Esophagus muscularis mucosa (tissue), 4 donors: Measurements from ENCODE around the gene PCDHA2.

Experiments
- EP300 ChIP-seq: sonication (generic); formaldehyde crosslinking; IDR thresholded peaks from one replicate; pipeline ENCODE4 v1.6.1; 2017; ENCODE audit warnings: antibody characterized with exemption
- POLR2A ChIP-seq: fragments of 450-650 bp; IDR thresholded peaks from one replicate; pipeline ENCODE4 v1.6.1; 2017; ENCODE audit warnings: antibody characterized with exemption, moderate library complexity, mild to moderate bottlenecking, low read depth
- TF ChIP-seq, protein P1 (sequence below), 3 experiments: fragments of 200-600 bp in 2 of 3; fragments of 450-650 bp in 1 of 3; sonication (generic) in 2 of 3; IDR thresholded peaks; one replicate each; pipeline ENCODE4 v1.5.1; 2017 to 2019; ENCODE audit warnings: antibody characterized with exemption in 3 of 3, mild to moderate bottlenecking in 2 of 3, moderate library complexity in 1 of 3

DNA sequence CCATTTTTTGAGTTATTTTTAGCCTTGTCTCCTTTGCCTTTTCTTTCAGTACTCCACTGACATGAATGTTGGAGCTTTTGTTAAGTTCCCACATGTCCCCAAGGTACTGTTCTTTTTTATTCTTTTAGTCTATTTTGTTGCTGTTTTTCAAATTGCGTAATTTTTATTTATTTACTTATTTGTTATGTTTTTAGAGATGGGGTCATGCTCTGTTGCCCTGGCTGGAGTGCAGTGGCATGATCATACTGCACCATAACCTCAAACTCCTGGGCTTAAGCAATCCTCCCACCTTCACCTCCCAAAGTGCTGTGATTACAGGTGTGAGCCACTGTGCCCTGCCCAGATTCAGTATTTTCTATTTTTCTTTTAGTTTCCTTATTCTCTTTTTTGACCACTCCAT, 14.1 kb upstream of the PCDHA2 start:
- TF ChIP-seq, protein P1, sequence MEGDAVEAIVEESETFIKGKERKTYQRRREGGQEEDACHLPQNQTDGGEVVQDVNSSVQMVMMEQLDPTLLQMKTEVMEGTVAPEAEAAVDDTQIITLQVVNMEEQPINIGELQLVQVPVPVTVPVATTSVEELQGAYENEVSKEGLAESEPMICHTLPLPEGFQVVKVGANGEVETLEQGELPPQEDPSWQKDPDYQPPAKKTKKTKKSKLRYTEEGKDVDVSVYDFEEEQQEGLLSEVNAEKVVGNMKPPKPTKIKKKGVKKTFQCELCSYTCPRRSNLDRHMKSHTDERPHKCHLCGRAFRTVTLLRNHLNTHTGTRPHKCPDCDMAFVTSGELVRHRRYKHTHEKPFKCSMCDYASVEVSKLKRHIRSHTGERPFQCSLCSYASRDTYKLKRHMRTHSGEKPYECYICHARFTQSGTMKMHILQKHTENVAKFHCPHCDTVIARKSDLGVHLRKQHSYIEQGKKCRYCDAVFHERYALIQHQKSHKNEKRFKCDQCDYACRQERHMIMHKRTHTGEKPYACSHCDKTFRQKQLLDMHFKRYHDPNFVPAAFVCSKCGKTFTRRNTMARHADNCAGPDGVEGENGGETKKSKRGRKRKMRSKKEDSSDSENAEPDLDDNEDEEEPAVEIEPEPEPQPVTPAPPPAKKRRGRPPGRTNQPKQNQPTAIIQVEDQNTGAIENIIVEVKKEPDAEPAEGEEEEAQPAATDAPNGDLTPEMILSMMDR (IDR thresholded peaks at IDR 0.05), result no peak
- TF ChIP-seq POLR2A (no peak), EP300 (no peak)
